SW 1271 (cell line): Measurements from ENCODE around the gene SPPL2B.

ENCODE experiments used
- DNase-seq, 2 experiments: peaks; one replicate each; lab custom pipeline; 2025; lab: John Stamatoyannopoulos, UW

The SPPL2B gene

DNA sequence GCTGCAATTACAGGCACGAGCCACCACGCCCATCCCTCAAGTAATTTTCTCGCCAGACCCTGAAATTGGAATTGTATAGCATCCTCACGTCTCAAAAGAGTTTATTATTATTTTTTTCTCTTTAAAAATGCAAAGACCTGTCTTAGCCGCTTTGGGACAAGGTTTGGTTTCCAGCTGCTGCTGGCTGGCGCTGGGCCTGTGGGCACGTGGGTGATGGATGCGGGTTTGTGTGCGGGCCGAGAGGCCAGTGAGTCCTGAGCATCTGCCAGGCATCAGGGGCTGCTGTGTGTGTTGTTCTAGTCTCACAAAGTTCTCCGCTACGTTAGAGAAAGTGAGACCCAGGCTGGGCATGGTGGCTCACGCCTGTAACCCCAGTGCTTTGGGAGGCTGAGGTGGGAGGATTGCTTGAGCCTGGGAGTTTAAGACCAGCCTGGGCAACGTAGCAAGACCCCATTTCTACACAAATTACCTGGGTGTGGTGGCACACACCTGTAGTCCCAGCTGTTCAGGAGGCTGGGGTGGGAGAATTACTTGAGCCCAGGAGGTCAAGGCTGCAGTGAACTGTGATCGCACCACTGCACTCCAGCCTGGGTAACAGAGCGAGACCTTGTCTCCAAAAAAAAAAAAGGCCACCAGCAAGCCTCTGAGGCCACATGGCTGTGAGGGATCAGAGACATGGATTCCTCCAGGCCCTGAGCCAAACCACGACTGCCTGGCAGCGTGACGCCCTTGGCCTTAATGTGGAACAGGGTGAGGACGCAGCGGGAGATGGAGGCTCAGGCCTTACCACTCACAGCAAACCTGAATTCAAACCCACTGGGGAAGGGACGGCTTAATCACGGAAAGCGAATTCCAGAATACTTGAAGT, 26.9 kb downstream of the SPPL2B start:
- no peak for DNase-seq

GRCh38 chr19:2356036-2356646, 27.7 kb downstream of the SPPL2B start:
- no peak for DNase-seq

- no peak for DNase-seq
Measured at GRCh38 chr19:2357279-2358206, 29.1 kb downstream of the SPPL2B start.

DNA sequence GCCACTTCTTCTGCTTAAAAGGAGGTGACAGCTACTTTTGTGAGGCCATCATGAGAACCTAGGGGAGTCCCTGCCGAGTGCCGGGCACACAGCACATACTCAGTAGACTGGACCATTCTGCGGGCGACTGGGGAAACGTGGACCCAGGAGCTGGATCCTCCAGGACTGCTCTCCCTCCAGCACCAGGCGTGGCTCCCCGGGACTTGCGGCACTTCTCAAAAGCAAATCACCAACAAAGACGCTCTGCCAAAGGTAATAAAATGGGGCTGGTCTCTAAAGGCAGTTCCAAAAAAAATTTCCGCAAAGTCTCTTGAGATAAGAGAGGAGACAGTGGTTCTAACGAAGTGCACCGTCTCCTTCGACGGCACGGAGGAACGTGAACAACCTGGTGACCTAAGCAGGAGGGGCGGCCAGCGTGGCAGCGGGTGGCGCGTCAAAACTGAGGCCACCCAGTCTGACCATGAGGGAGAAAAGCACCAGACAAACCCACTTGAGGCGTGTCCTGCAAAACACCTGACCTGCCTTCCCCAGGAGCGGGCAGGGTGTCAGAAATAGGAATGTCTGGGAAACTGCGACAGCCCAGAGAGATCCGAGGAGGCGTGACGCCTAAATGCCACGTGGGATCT, 30.2 kb downstream of the SPPL2B start:
- no peak for DNase-seq

- no peak for DNase-seq
Measured at GRCh38 chr19:2359992-2360685, 31.7 kb downstream of the SPPL2B start, which contains the start of gene TMPRSS9. Gene TMPRSS9 (plus strand): TSS chr19:2360265. CDS start chr19:2389786, 29,521 bp downstream.

- DNase-seq, result no peak
Measured at GRCh38 chr19:2360833-2361232, 32.3 kb downstream of the SPPL2B start.

- no peak for DNase-seq
Measured at GRCh38 chr19:2361246-2362045, 33.0 kb downstream of the SPPL2B start.

DNA sequence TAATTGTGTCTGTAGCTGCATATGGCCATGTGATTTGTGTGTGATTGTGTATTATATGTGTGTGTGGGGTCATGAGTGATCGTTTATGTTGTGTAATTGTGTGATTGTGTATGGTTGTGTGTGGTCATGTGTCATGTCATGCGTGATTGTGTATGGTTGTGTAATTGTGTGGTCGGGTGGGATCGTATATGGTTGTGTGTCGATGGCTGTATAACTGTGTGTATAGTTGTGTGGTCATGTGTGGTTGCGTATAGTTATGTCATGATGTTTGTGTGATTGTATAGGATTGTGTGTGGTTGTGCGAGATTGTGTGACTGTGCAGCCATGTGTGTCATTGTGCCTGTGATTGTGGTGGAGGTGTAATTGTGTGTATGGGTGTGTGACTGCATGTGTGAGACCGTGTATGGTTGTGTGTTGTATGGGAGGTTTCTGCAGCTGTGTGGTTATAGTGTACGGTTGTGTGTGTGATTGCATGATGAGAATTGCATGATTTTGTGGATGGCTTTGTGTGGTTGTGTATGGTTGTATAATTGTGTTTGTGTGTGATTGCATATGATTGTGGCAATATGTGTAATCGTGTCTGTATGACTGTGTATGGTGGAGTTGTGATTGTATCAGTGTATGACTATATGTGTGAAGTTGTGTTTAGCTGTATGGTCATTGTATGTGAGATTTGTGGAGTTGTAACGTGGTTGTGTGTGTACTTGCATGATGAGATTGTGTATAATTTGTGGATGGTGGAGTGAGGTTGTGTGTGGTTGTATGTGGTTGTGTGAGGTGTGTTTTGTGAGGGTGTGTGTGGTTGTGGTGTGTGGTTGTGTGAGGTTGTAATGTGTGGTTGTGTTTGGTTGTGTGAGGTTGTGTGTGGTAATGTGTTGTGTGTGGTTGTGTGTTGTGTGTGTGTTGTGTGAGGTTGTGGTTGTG, 33.8 kb downstream of the SPPL2B start:
- no peak for DNase-seq

GRCh38 chr19:2362970-2363300, 34.5 kb downstream of the SPPL2B start:
- DNase-seq, result no peak

DNA sequence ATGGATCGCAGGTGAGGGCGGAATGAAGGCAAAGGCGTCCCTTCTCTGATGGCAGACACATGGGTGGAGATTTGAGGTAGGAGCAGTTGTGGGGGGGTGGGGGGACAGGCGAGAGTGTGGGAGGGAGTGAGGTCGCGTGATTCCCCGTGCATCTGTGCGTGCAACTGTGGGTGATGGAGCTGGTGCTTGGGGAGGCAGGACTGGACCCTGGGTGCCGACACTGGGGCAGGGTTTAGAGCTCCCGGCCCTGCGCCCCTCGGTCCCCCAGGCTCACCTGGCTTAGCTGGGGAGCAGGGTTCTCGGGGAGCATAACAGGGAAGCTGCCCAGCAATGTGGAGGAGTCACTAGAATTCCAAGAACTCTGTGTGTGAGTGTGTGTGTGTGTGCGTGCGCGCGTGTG, 34.9 kb downstream of the SPPL2B start:
- DNase-seq, result no peak

- DNase-seq, result no peak
Measured at GRCh38 chr19:2365201-2365970, 36.9 kb downstream of the SPPL2B start.

DNA sequence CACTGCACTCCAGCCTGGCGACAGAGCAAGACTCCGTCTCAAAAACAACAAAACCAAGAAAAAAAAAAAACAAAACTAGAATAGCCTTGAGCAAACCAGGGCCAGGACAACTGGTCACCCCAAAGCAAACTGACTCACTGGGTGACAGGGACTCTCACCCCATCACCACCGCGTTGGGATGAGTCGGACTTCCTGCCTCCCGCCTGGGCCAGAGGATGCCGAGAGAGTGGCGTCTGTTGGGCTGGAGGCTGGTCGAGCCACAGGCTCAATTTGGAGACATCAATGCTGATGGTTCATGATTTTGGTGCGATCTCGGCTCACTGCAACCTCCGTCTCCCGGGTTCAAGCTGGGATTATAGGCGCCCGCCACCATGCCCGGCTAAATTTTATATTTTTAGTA, 43.2 kb downstream of the SPPL2B start:
- DNase-seq, result no peak

DNA sequence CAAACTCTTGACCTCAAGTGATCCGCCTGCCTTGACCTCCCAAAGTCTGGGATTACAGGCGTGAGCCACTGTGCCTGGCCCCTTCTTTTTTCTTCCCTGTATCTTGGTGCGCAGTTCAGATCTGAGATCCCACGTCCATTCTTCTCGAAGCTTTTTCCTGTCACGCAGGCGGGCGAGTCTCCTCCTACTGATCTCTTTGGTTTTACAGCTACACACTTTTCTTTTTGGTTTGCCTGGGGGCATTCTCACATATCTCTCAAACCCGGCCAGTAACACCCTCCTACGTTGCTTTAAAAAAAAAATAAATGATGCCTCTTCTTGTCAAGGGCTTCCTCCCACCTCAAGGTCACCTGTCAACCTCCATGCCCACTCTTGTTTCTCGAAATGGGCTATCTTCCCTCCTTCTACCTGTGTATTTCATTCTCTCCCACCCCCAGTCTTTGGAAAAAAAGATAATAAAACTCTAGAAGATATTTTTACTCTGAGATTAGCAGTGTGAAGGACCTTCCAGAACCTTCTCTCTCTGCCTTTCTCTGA, 43.7 kb downstream of the SPPL2B start:
- no peak for DNase-seq

- no peak for DNase-seq
Measured at GRCh38 chr19:2374808-2375207, 46.3 kb downstream of the SPPL2B start.

- no peak for DNase-seq
Measured at GRCh38 chr19:2375353-2376121, 47.1 kb downstream of the SPPL2B start.

DNA sequence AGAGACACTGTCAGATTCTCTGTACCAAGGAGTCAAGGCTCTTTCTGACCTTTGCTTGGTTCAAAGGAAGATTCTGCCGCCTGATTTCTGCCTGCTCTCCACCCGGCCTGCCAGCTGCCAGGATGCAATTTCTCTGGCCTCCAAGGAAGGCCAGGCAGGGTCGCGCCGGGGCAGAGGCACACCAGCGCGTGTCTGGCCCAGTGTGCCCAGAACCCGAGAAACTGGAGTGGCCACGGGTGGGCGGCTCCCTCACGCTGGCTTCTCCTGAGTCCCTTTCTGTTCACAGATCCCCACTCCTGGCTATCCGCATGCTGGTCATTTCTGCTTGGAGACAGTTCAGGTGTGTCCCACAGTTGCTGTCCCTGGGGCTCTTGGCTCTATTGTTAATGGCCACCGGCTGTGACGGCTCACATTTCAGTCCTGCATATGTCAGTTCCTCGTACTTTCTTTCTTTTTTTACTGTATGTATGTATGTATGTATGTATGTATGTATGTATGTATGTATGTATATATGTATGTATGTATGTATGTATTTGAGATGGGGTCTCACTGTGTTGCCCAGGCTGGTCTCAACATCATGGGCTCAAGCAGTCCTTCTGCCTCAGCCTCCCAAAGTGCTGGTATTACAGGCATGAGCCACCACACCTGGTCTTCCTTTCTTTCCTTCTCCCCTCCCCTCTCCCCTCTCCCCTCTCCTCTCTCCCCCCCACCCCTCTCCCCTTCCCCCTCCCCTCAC, 48.5 kb downstream of the SPPL2B start:
- DNase-seq, result no peak

- DNase-seq, result no peak
Measured at GRCh38 chr19:2380567-2380966, 52.1 kb downstream of the SPPL2B start.
